Vagina (tissue), 2 donors: ENCODE data around the gene TTLL6. TPM values are rescaled to one million over a fixed set of nuclear protein-coding genes. Genes with fewer than 3 reads are reported as not detected.
"Not testable (repeated sequence)": the region's sequence is repeated elsewhere in the genome, so short reads cannot be mapped to it uniquely, and the experiment has no call there.

Experiments
- DNase-seq, 2 donors: peaks; one replicate each; pipeline ENCODE4 v3.0.0-alpha.2; 2017; ENCODE audit errors: extremely low spot score in 2 of 2
- H3K27ac ChIP-seq: fragments of 200-600 bp; sonication (generic); one replicate; pipeline ENCODE4 v1.5.1; 2019
- H3K27me3 ChIP-seq: fragments of 200-600 bp; sonication (generic); one replicate; pipeline ENCODE4 v1.5.1; 2019
- H3K36me3 ChIP-seq, 2 donors: fragments of 200-600 bp; sonication (generic); one replicate each; pipeline ENCODE4 v1.5.1; 2017 to 2019
- H3K4me1 ChIP-seq: fragments of 200-600 bp; sonication (generic); one replicate; pipeline ENCODE4 v1.5.1; 2019
- H3K4me3 ChIP-seq, 2 donors: fragments of 200-600 bp; sonication (generic); 1 replicate in 1 of 2; 2 replicates in 1 of 2; pipeline ENCODE4 v1.5.1; 2016 to 2019
- H3K9me3 ChIP-seq: fragments of 200-600 bp; sonication (generic); one replicate; pipeline ENCODE4 v1.5.1; 2019
- CTCF ChIP-seq, 3 experiments: fragments of 450-650 bp in 2 of 3; fragments of 200-600 bp in 1 of 3; sonication (generic) in 1 of 3; IDR thresholded peaks; one replicate each; pipeline ENCODE4 v1.5.1; 2017 to 2019; ENCODE audit warnings: antibody characterized with exemption in 3 of 3, mild to moderate bottlenecking in 2 of 3, moderate library complexity in 2 of 3
- POLR2A ChIP-seq, 2 donors: fragments of 450-650 bp; IDR thresholded peaks; one replicate each; pipeline ENCODE4 v1.6.1; 2017; ENCODE audit warnings: antibody characterized with exemption in 2 of 2, mild to moderate bottlenecking in 2 of 2, moderate library complexity in 2 of 2
- POLR2AphosphoS5 ChIP-seq, 2 donors: sonication (generic); formaldehyde crosslinking; IDR thresholded peaks; one replicate each; pipeline ENCODE4 v1.9.0; 2017; ENCODE audit warnings: antibody characterized with exemption in 2 of 2, mild to moderate bottlenecking in 2 of 2, low read depth in 1 of 2; ENCODE audit not compliant: insufficient read depth in 1 of 2
- intact Hi-C: fragments of 100-400 bp; cut with DNase I; formaldehyde crosslinking; loops from one replicate; pipeline ENCODE4 v1.15.1; 2023
- total RNA-seq: library from RNA; depleted of rRNA; stranded (reverse); fragments of >200 nt; gene quantifications from one replicate; pipeline ENCODE4 v1.2.3, GENCODE V29; 2016

The TTLL6 gene
- total RNA-seq, 1 donor from 2014 or later: 0.49 TPM

DNA sequence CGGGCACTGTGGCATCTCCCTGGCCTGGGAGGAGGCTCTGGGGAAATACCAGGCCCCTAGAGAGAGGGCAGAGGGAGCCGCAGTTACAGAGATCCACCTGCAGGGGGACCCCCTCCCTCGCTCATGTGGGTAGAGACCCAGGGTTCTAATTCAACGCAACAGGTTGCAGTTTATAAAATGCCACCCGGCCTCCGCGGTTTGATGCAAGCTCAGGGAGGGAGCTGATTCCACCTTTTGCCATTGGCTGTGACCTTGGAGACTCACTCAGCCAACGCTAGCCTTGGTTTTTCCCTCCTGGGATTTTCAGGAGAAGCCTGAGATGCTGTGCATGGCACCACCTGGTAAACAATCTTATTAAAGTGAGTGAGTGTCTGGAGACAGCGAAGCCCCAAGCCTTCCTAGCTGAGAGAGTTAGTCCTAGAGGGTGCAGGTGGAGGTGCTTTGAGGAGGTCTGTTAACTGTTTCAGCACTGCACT, 12.1 kb downstream of the TTLL6 start:
- no peaks in the 10 kb centered on the region for H3K36me3 ChIP-seq
- no peak for DNase-seq
- intact Hi-C loops: no loop called here
- H3K9me3 ChIP-seq: no peaks in the 10 kb centered on the region
- no peak overlapping the region for H3K27ac ChIP-seq
- no peak overlapping the region for H3K4me3 ChIP-seq
- no peaks in the 10 kb centered on the region for H3K27me3 ChIP-seq
- peaks cover 9% of the 10 kb centered on the region for H3K4me1 ChIP-seq
- TF ChIP-seq POLR2A (IDR thresholded peaks at IDR 0.05): no peak
- TF ChIP-seq CTCF (IDR thresholded peaks at IDR 0.05): peak; percentile 76 to 81 (median 79)
- no peak for TF ChIP-seq POLR2AphosphoS5 (IDR thresholded peaks at IDR 0.05; ENCODE audit: insufficient read depth in 1 of 2, low read depth in 1 of 2)

- Histone ChIP-seq H3K27me3 (no peaks in the 10 kb centered on the region), H3K27ac (no peak overlapping the region), H3K4me1 (peaks cover 9% of the 10 kb centered on the region), H3K9me3 (no peaks in the 10 kb centered on the region), H3K36me3 (no peaks in the 10 kb centered on the region), H3K4me3 (no peak overlapping the region)
- TF ChIP-seq POLR2A (IDR thresholded peaks at IDR 0.05) (no peak), POLR2AphosphoS5 (IDR thresholded peaks at IDR 0.05; ENCODE audit: insufficient read depth in 1 of 2, low read depth in 1 of 2) (no peak), CTCF (IDR thresholded peaks at IDR 0.05) (no peak)
- no peak for DNase-seq
- intact Hi-C loops: no loop called here
Observed at GRCh38 chr17:48800626-48801217, 16.3 kb downstream of the TTLL6 start.

- intact Hi-C loops: loop anchor here (1.0 kb wide), 1 partner anchor 77 kb away; the partner anchor contains the start of gene PRAC1
- Histone ChIP-seq H3K4me1 (peaks cover 9% of the 10 kb centered on the region), H3K4me3 (no peak overlapping the region), H3K27me3 (no peaks in the 10 kb centered on the region), H3K27ac (no peak overlapping the region), H3K9me3 (no peaks in the 10 kb centered on the region), H3K36me3 (no peaks in the 10 kb centered on the region)
- TF ChIP-seq POLR2AphosphoS5 (IDR thresholded peaks at IDR 0.05; ENCODE audit: insufficient read depth in 1 of 2, low read depth in 1 of 2): no peak
- no peak for DNase-seq
Observed at GRCh38 chr17:48799069-48799723, 17.8 kb downstream of the TTLL6 start.

DNA sequence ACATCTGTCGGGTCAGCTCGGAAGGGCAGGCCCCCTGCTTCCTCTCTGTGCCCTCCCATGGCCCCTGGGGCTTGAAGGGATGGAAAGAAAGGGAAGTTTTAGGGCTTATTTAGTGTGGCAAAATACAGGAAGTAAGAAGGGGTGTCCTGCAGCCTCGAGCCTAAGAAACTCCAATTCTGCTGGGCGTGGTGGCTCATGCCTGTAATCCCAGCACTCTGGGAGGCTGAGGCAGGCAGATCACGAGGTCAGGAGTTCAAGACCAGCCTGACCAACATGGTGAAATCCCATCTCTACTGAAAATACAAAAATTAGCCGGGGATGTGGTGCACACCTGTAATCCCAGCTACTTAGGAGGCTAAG, 20.9 kb downstream of the TTLL6 start:
- H3K4me1 ChIP-seq, H3K36me3 ChIP-seq, H3K4me3 ChIP-seq, H3K9me3 ChIP-seq, DNase-seq, intact Hi-C loops, H3K27me3 ChIP-seq: not testable (repeated sequence)
- H3K27ac ChIP-seq: peak overlapping the region; percentile 72

GRCh38 chr17:48795444-48796162, 21.4 kb downstream of the TTLL6 start:
- Histone ChIP-seq H3K36me3 (no peaks in the 10 kb centered on the region), H3K4me1 (no peaks in the 10 kb centered on the region), H3K9me3 (no peaks in the 10 kb centered on the region), H3K4me3 (no peak overlapping the region), H3K27ac (peak overlapping the region; percentile 72), H3K27me3 (no peaks in the 10 kb centered on the region)
- intact Hi-C loops: no loop called here
- no peak for DNase-seq
- no peak for TF ChIP-seq POLR2A (IDR thresholded peaks at IDR 0.05)
- no peak for TF ChIP-seq CTCF (IDR thresholded peaks at IDR 0.05)
- no peak for TF ChIP-seq POLR2AphosphoS5 (IDR thresholded peaks at IDR 0.05; ENCODE audit: insufficient read depth in 1 of 2, low read depth in 1 of 2)
